Cardiac fibroblast (primary cell): ENCODE measurements around the gene SLC25A2.

Experiments
- DNase-seq, 2 donors: peaks; one replicate each; pipeline versions ENCODE4 v3.0.0 to v3.0.0-alpha.2; 2010; ENCODE audit warnings: low read depth in 2 of 2
- H3K4me3 ChIP-seq, 2 donors: replicated peaks in 1 of 2; 1 replicate in 1 of 2; 2 replicates in 1 of 2; pipeline ENCODE4 v1.5.1; 2011; ENCODE audit warnings: low read depth in 2 of 2, low read length in 2 of 2, mild to moderate bottlenecking in 2 of 2, moderate library complexity in 1 of 2
- CTCF ChIP-seq: IDR thresholded peaks from one replicate; pipeline ENCODE4 v1.5.1; 2011; ENCODE audit warnings: low read depth, mild to moderate bottlenecking, low read length, inconsistent platforms

The SLC25A2 gene

GRCh38 chr5:141298376-141298775, 5.5 kb downstream of the SLC25A2 start:
- no peak for TF ChIP-seq CTCF
- DNase-seq, result peak in 1 of 2 donors; percentile 31
- H3K4me3 ChIP-seq, result no peak overlapping the region

- TF ChIP-seq CTCF, result no peak
Observed at GRCh38 chr5:141272906-141273305, 30.9 kb downstream of the SLC25A2 start.

GRCh38 chr5:141269195-141269594, 34.7 kb downstream of the SLC25A2 start:
- no peak for TF ChIP-seq CTCF
- no peak overlapping the region for H3K4me3 ChIP-seq
- DNase-seq, result no peak

More at GRCh38 chr5:141272906-141273305, 30.9 kb downstream of the SLC25A2 start:
- no peak overlapping the region for H3K4me3 ChIP-seq
- DNase-seq, result no peak

GRCh38 chr5:141261238-141261546, 42.7 kb downstream of the SLC25A2 start:
- DNase-seq, result no peak
- TF ChIP-seq CTCF, result no peak
- H3K4me3 ChIP-seq, result no peak overlapping the region

GRCh38 chr5:141260458-141261237, 43.2 kb downstream of the SLC25A2 start:
- TF ChIP-seq CTCF, result no peak
- H3K4me3 ChIP-seq, result no peak overlapping the region
- DNase-seq, result peak in 1 of 2 donors; percentile 19

- peak in 1 of 2 donors; percentile 0 for DNase-seq
- no peak for TF ChIP-seq CTCF
Observed at GRCh38 chr5:141258948-141259347, 44.9 kb downstream of the SLC25A2 start.

GRCh38 chr5:141258464-141258863, 45.4 kb downstream of the SLC25A2 start:
- no peak for TF ChIP-seq CTCF
- H3K4me3 ChIP-seq, result no peak overlapping the region
- no peak for DNase-seq

More at GRCh38 chr5:141258948-141259347, 44.9 kb downstream of the SLC25A2 start:
- no peak overlapping the region for H3K4me3 ChIP-seq
